ENCODE data around the gene RAD51B.

RAD51B gene

GRCh38 chr14:68137704-68138619 lies 318.4 kb downstream of the RAD51B start:
- Histone ChIP-seq H3K79me2 (ENCODE audit: control insufficient read depth, insufficient read depth, low read length) (no peaks in the 10 kb centered on the region), H3K18ac (ENCODE audit: low read length) (peak overlapping the region; percentile 76), H2BK15ac (replicated peaks; ENCODE audit: low read depth) (no peak overlapping the region), H3K23ac (ENCODE audit: low read length) (no peak overlapping the region), H4K8ac (ENCODE audit: low read depth, low read length) (no peak overlapping the region), H3K4me1 (ENCODE audit: control insufficient read depth, low read depth, low read length) (no peaks in the 10 kb centered on the region), H3K79me1 (ENCODE audit: low read length) (no peaks in the 10 kb centered on the region), H2BK120ac (ENCODE audit: low read depth, low read length) (peak overlapping the region; percentile 78), H3K9ac (ENCODE audit: low read length) (no peak overlapping the region), H3K27me3 (ENCODE audit: insufficient read depth, low read length, poor library complexity) (no peaks in the 10 kb centered on the region), H3K4ac (ENCODE audit: low read depth, low read length) (peak overlapping the region; percentile 79), H2AK5ac (ENCODE audit: low read length) (no peak overlapping the region), H3K4me2 (ENCODE audit: low read length) (no peak overlapping the region), H3K4me3 (ENCODE audit: low read length) (no peak overlapping the region), H4K5ac (ENCODE audit: low read length) (no peak overlapping the region), H3K27ac (ENCODE audit: low read depth, low read length) (peak overlapping the region; percentile 42), H2BK5ac (ENCODE audit: low read length) (no peak overlapping the region), H3K36me3 (ENCODE audit: control insufficient read depth, insufficient read depth, low read length) (no peaks in the 10 kb centered on the region), H3K56ac (ENCODE audit: low read length) (peak overlapping the region; percentile 8)
- DNase-seq = peak; percentile 100
- no CpG with 5 or more reads among the region's 3 CpGs for WGBS (ENCODE audit: extremely low coverage, insufficient coverage, low lambda C conversion rate)

GRCh38 chr14:68139431-68140075 lies 320.0 kb downstream of the RAD51B start:
- no CpG with 5 or more reads among the region's 4 CpGs for WGBS (ENCODE audit: extremely low coverage, insufficient coverage, low lambda C conversion rate)
- H3K79me2 ChIP-seq (ENCODE audit: control insufficient read depth, insufficient read depth, low read length) = no peaks in the 10 kb centered on the region
- no peak overlapping the region for H3K4me2 ChIP-seq (ENCODE audit: low read length)
- H3K9ac ChIP-seq (ENCODE audit: low read length) = no peak overlapping the region
- no peak overlapping the region for H2AK5ac ChIP-seq (ENCODE audit: low read length)
- H3K27me3 ChIP-seq (ENCODE audit: insufficient read depth, low read length, poor library complexity) = no peaks in the 10 kb centered on the region
- H3K4me1 ChIP-seq (ENCODE audit: control insufficient read depth, low read depth, low read length) = no peaks in the 10 kb centered on the region
- no peak overlapping the region for H2BK120ac ChIP-seq (ENCODE audit: low read depth, low read length)
- DNase-seq = no peak
- no peaks in the 10 kb centered on the region for H3K36me3 ChIP-seq (ENCODE audit: control insufficient read depth, insufficient read depth, low read length)
- H3K79me1 ChIP-seq (ENCODE audit: low read length) = no peaks in the 10 kb centered on the region
- H4K5ac ChIP-seq (ENCODE audit: low read length) = no peak overlapping the region
- peak overlapping the region; percentile 42 for H3K27ac ChIP-seq (ENCODE audit: low read depth, low read length)
- peak overlapping the region; percentile 27 for H2BK15ac ChIP-seq (replicated peaks; ENCODE audit: low read depth)
- no peak overlapping the region for H3K23ac ChIP-seq (ENCODE audit: low read length)
- no peak overlapping the region for H3K4me3 ChIP-seq (ENCODE audit: low read length)
- no peak overlapping the region for H2BK5ac ChIP-seq (ENCODE audit: low read length)
- H3K56ac ChIP-seq (ENCODE audit: low read length) = no peak overlapping the region
- peak overlapping the region; percentile 68 for H3K4ac ChIP-seq (ENCODE audit: low read depth, low read length)
- no peak overlapping the region for H4K8ac ChIP-seq (ENCODE audit: low read depth, low read length)
- H3K18ac ChIP-seq (ENCODE audit: low read length) = peak overlapping the region; percentile 4

GRCh38 chr14:68140076-68140741 lies 320.6 kb downstream of the RAD51B start:
- DNase-seq = peak; percentile 95
- H3K4me1 ChIP-seq (ENCODE audit: control insufficient read depth, low read depth, low read length) = no peaks in the 10 kb centered on the region

GRCh38 chr14:68140806-68141205 lies 321.2 kb downstream of the RAD51B start:
- H4K5ac ChIP-seq (ENCODE audit: low read length) = no peak overlapping the region
- no peak overlapping the region for H2AK5ac ChIP-seq (ENCODE audit: low read length)
- H3K4me2 ChIP-seq (ENCODE audit: low read length) = no peak overlapping the region
- H2BK120ac ChIP-seq (ENCODE audit: low read depth, low read length) = no peak overlapping the region
- H4K8ac ChIP-seq (ENCODE audit: low read depth, low read length) = no peak overlapping the region
- no peak overlapping the region for H2BK15ac ChIP-seq (replicated peaks; ENCODE audit: low read depth)
- peak overlapping the region; percentile 36 for H3K27ac ChIP-seq (ENCODE audit: low read depth, low read length)
- no peak overlapping the region for H3K9ac ChIP-seq (ENCODE audit: low read length)
- H3K56ac ChIP-seq (ENCODE audit: low read length) = no peak overlapping the region
- no peaks in the 10 kb centered on the region for H3K4me1 ChIP-seq (ENCODE audit: control insufficient read depth, low read depth, low read length)
- H3K4ac ChIP-seq (ENCODE audit: low read depth, low read length) = no peak overlapping the region
- DNase-seq = no peak
- H3K36me3 ChIP-seq (ENCODE audit: control insufficient read depth, insufficient read depth, low read length) = no peaks in the 10 kb centered on the region
- no CpG with 5 or more reads among the region's 3 CpGs for WGBS (ENCODE audit: extremely low coverage, insufficient coverage, low lambda C conversion rate)
- H3K23ac ChIP-seq (ENCODE audit: low read length) = no peak overlapping the region
- H3K79me2 ChIP-seq (ENCODE audit: control insufficient read depth, insufficient read depth, low read length) = no peaks in the 10 kb centered on the region
- no peaks in the 10 kb centered on the region for H3K79me1 ChIP-seq (ENCODE audit: low read length)
- H3K4me3 ChIP-seq (ENCODE audit: low read length) = no peak overlapping the region
- no peak overlapping the region for H3K18ac ChIP-seq (ENCODE audit: low read length)
- no peaks in the 10 kb centered on the region for H3K27me3 ChIP-seq (ENCODE audit: insufficient read depth, low read length, poor library complexity)
- H2BK5ac ChIP-seq (ENCODE audit: low read length) = no peak overlapping the region

More at GRCh38 chr14:68140076-68140741, 320.6 kb downstream of the RAD51B start:
- H3K4me2 ChIP-seq (ENCODE audit: low read length) = no peak overlapping the region
- H3K79me1 ChIP-seq (ENCODE audit: low read length) = no peaks in the 10 kb centered on the region
- no peak overlapping the region for H3K56ac ChIP-seq (ENCODE audit: low read length)
- no peak overlapping the region for H3K9ac ChIP-seq (ENCODE audit: low read length)
- H3K27me3 ChIP-seq (ENCODE audit: insufficient read depth, low read length, poor library complexity) = no peaks in the 10 kb centered on the region
- no peak overlapping the region for H4K5ac ChIP-seq (ENCODE audit: low read length)
- H3K18ac ChIP-seq (ENCODE audit: low read length) = peak overlapping the region; percentile 60
- H2AK5ac ChIP-seq (ENCODE audit: low read length) = no peak overlapping the region
- no peaks in the 10 kb centered on the region for H3K36me3 ChIP-seq (ENCODE audit: control insufficient read depth, insufficient read depth, low read length)
- no peak overlapping the region for H3K23ac ChIP-seq (ENCODE audit: low read length)
- no peak overlapping the region for H3K4ac ChIP-seq (ENCODE audit: low read depth, low read length)
- no peaks in the 10 kb centered on the region for H3K79me2 ChIP-seq (ENCODE audit: control insufficient read depth, insufficient read depth, low read length)
- H4K8ac ChIP-seq (ENCODE audit: low read depth, low read length) = no peak overlapping the region
- H2BK15ac ChIP-seq (replicated peaks; ENCODE audit: low read depth) = no peak overlapping the region
- no peak overlapping the region for H2BK5ac ChIP-seq (ENCODE audit: low read length)
- WGBS (ENCODE audit: extremely low coverage, insufficient coverage, low lambda C conversion rate) = no CpG with 5 or more reads among the region's 3 CpGs
- H2BK120ac ChIP-seq (ENCODE audit: low read depth, low read length) = no peak overlapping the region
- H3K27ac ChIP-seq (ENCODE audit: low read depth, low read length) = peak overlapping the region; percentile 36
- H3K4me3 ChIP-seq (ENCODE audit: low read length) = no peak overlapping the region

- Histone ChIP-seq H2BK120ac (ENCODE audit: low read depth, low read length) (no peak overlapping the region), H3K27ac (ENCODE audit: low read depth, low read length) (no peak overlapping the region), H3K56ac (ENCODE audit: low read length) (no peak overlapping the region), H3K79me1 (ENCODE audit: low read length) (no peaks in the 10 kb centered on the region), H4K5ac (ENCODE audit: low read length) (no peak overlapping the region), H3K4ac (ENCODE audit: low read depth, low read length) (no peak overlapping the region), H3K9ac (ENCODE audit: low read length) (no peak overlapping the region), H3K4me2 (ENCODE audit: low read length) (no peak overlapping the region), H3K36me3 (ENCODE audit: control insufficient read depth, insufficient read depth, low read length) (no peaks in the 10 kb centered on the region), H3K4me3 (ENCODE audit: low read length) (no peak overlapping the region), H3K4me1 (ENCODE audit: control insufficient read depth, low read depth, low read length) (no peaks in the 10 kb centered on the region), H3K23ac (ENCODE audit: low read length) (no peak overlapping the region), H3K27me3 (ENCODE audit: insufficient read depth, low read length, poor library complexity) (no peaks in the 10 kb centered on the region), H2AK5ac (ENCODE audit: low read length) (no peak overlapping the region), H2BK5ac (ENCODE audit: low read length) (no peak overlapping the region), H2BK15ac (replicated peaks; ENCODE audit: low read depth) (no peak overlapping the region), H3K79me2 (ENCODE audit: control insufficient read depth, insufficient read depth, low read length) (no peaks in the 10 kb centered on the region), H3K18ac (ENCODE audit: low read length) (no peak overlapping the region), H4K8ac (ENCODE audit: low read depth, low read length) (no peak overlapping the region)
- DNase-seq = peak; percentile 63
- WGBS (ENCODE audit: extremely low coverage, insufficient coverage, low lambda C conversion rate) = no CpG with 5 or more reads among the region's 5 CpGs
Measured at GRCh38 chr14:68141281-68142088, 321.9 kb downstream of the RAD51B start.
